ENCODE measurements around the gene IL25.

- TF ChIP-seq HDAC2 (IDR thresholded peaks at IDR 0.05; ENCODE audit: borderline replicate concordance in 1 of 2, low read depth in 2 of 2, low read length in 2 of 2) (no peak), CTCF (IDR thresholded peaks at IDR 0.05; ENCODE audit: control extremely low read depth in 1 of 3, insufficient read depth in 1 of 3, low read depth in 1 of 3, low read length in 3 of 3) (no peak), EZH2 (IDR thresholded peaks at IDR 0.05; ENCODE audit: low read depth, low read length, severe bottlenecking) (no peak), RBBP5 (IDR thresholded peaks at IDR 0.05; ENCODE audit: borderline replicate concordance, low read depth, low read length) (no peak), GABPA (IDR thresholded peaks at IDR 0.05; ENCODE audit: borderline replicate concordance, insufficient read depth, low read length) (no peak), KDM1A (IDR thresholded peaks at IDR 0.05; ENCODE audit: borderline replicate concordance, low read length) (no peak), CEBPB (IDR thresholded peaks at IDR 0.05; ENCODE audit: low read depth, low read length) (no peak)
Observed at GRCh38 chr14:23413681-23414080, 41.1 kb downstream of the IL25 start.

Measured in H1 (cell line).